ENCODE data around the gene ATPAF2.

ATPAF2 gene

DNA sequence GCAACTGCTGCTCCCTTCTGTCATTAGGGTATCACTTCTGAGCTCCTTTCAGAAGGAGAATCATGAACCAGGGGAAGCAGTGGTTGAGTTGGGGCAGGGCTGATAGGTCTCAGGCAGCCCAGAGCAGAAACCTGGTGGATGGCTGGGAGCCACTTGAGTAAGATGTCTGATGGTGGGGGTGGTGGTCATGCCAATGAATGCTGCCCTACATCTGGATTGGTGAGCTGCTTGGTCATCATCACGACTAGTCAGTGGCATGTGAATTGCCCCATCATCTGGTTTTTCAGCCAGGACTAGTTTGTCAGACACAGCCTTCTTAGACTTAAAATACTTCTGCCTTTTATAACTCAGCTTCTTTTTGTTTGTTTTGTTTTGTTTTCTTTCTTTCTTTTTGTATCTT lies 2.8 kb upstream of the ATPAF2 start:
- Histone ChIP-seq H3F3A (ENCODE audit: insufficient read depth) (peaks cover 8% of the 10 kb centered on the region; the same call in 1 of the 2 replicates), H2AFZ (ENCODE audit: low read depth, low read length, severe bottlenecking) (no peak overlapping the region), H3K9me3 (ENCODE audit: insufficient read depth, low read length) (no peaks in the 10 kb centered on the region), H3K27ac (ENCODE audit: low read depth, low read length) (no peak overlapping the region), H4K20me1 (ENCODE audit: low read depth, low read length) (no peaks in the 10 kb centered on the region), H3K4me3 (ENCODE audit: insufficient read depth, low read length, poor library complexity, severe bottlenecking) (no peak overlapping the region), H3K27me3 (ENCODE audit: low read length) (no peaks in the 10 kb centered on the region), H3K9me2 (replicated peaks; ENCODE audit: insufficient read depth, low read length) (no peaks in the 10 kb centered on the region), H3K4me2 (ENCODE audit: low read depth, low read length, poor library complexity, severe bottlenecking) (peak overlapping the region; percentile 73), H3K79me2 (ENCODE audit: insufficient read depth, low read length) (peaks cover 29% of the 10 kb centered on the region), H3K9ac (ENCODE audit: low read length) (no peak overlapping the region), H3K36me3 (ENCODE audit: low read length) (no peaks in the 10 kb centered on the region)
- TF ChIP-seq, protein P1, sequence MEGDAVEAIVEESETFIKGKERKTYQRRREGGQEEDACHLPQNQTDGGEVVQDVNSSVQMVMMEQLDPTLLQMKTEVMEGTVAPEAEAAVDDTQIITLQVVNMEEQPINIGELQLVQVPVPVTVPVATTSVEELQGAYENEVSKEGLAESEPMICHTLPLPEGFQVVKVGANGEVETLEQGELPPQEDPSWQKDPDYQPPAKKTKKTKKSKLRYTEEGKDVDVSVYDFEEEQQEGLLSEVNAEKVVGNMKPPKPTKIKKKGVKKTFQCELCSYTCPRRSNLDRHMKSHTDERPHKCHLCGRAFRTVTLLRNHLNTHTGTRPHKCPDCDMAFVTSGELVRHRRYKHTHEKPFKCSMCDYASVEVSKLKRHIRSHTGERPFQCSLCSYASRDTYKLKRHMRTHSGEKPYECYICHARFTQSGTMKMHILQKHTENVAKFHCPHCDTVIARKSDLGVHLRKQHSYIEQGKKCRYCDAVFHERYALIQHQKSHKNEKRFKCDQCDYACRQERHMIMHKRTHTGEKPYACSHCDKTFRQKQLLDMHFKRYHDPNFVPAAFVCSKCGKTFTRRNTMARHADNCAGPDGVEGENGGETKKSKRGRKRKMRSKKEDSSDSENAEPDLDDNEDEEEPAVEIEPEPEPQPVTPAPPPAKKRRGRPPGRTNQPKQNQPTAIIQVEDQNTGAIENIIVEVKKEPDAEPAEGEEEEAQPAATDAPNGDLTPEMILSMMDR (IDR thresholded peaks at IDR 0.05; ENCODE audit: insufficient read depth, low read length, poor library complexity, severe bottlenecking), result no peak
- no peak for TF ChIP-seq EZH2phosphoT487 (conservative IDR thresholded peaks at IDR 0.05; ENCODE audit: low read length)

GRCh38 chr17:18040261-18040858 lies 1.4 kb upstream of the ATPAF2 start:
- no peaks in the 10 kb centered on the region for H3K9me2 ChIP-seq (replicated peaks; ENCODE audit: insufficient read depth, low read length)
- H4K20me1 ChIP-seq (ENCODE audit: low read depth, low read length), result no peaks in the 10 kb centered on the region
- H3K4me3 ChIP-seq (ENCODE audit: insufficient read depth, low read length, poor library complexity, severe bottlenecking), result peak overlapping the region; percentile 89
- no peak overlapping the region for H3K27ac ChIP-seq (ENCODE audit: low read depth, low read length)
- peak overlapping the region; percentile 69 for H2AFZ ChIP-seq (ENCODE audit: low read depth, low read length, severe bottlenecking)
- no peaks in the 10 kb centered on the region for H3K36me3 ChIP-seq (ENCODE audit: low read length)
- H3F3A ChIP-seq (ENCODE audit: insufficient read depth), result peaks cover 8% of the 10 kb centered on the region; the same call in 1 of the 2 replicates
- TF ChIP-seq, protein P1 (IDR thresholded peaks at IDR 0.05; ENCODE audit: insufficient read depth, low read length, poor library complexity, severe bottlenecking), result no peak
- no peak for TF ChIP-seq EZH2phosphoT487 (conservative IDR thresholded peaks at IDR 0.05; ENCODE audit: low read length)
- peak overlapping the region; percentile 73 for H3K4me2 ChIP-seq (ENCODE audit: low read depth, low read length, poor library complexity, severe bottlenecking)
- H3K9ac ChIP-seq (ENCODE audit: low read length), result peak overlapping the region; percentile 72
- no peaks in the 10 kb centered on the region for H3K27me3 ChIP-seq (ENCODE audit: low read length)
- peaks cover 41% of the 10 kb centered on the region for H3K79me2 ChIP-seq (ENCODE audit: insufficient read depth, low read length)
- no peaks in the 10 kb centered on the region for H3K9me3 ChIP-seq (ENCODE audit: insufficient read depth, low read length)

DNA sequence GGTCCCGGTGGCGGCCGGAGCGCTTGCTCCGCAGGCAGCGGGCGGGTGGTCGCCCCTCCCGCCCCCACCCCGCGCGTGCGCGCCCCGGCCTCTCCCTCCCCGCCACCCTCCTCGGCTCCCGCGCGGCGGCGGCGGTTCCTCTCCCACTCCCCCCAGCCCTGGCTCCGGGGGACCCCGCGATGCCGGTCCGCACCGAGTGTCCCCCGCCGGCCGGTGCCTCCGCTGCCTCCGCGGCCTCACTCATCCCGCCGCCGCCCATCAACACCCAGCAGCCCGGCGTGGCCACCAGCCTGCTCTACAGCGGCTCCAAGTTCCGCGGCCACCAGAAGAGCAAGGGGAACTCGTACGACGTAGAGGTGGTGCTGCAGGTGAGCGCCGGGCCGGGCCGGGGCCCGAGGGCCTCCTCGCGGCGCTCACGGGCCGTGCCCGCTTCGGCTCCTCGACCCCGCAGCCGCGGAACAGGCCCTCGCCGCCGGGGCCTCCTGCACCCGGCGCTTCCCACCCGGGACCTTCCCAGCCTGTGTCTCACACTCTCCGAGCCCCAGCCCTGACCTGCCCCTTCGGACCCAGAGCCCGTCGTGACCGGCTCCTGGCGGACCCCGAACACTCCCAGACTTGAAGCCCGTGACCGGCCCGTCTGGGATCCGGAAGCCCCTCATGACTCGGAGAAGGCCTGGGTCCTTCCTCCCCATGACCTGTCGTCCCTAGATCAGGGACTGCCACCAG lies 730 bp upstream of the ATPAF2 start:
- H3K9me2 ChIP-seq (replicated peaks; ENCODE audit: insufficient read depth, low read length), result no peaks in the 10 kb centered on the region
- no peaks in the 10 kb centered on the region for H3K36me3 ChIP-seq (ENCODE audit: low read length)
- peak overlapping the region; percentile 72 for H3K9ac ChIP-seq (ENCODE audit: low read length)
- no peak for TF ChIP-seq EZH2phosphoT487 (conservative IDR thresholded peaks at IDR 0.05; ENCODE audit: low read length)
- TF ChIP-seq, protein P1 (IDR thresholded peaks at IDR 0.05; ENCODE audit: insufficient read depth, low read length, poor library complexity, severe bottlenecking), result no peak
- H3K27me3 ChIP-seq (ENCODE audit: low read length), result no peaks in the 10 kb centered on the region
- peaks cover 8% of the 10 kb centered on the region; the same call in 1 of the 2 replicates for H3F3A ChIP-seq (ENCODE audit: insufficient read depth)
- H3K4me3 ChIP-seq (ENCODE audit: insufficient read depth, low read length, poor library complexity, severe bottlenecking), result peak overlapping the region; percentile 89
- peak overlapping the region; percentile 73 for H3K4me2 ChIP-seq (ENCODE audit: low read depth, low read length, poor library complexity, severe bottlenecking)
- no peaks in the 10 kb centered on the region for H3K9me3 ChIP-seq (ENCODE audit: insufficient read depth, low read length)
- no peaks in the 10 kb centered on the region for H4K20me1 ChIP-seq (ENCODE audit: low read depth, low read length)
- H3K27ac ChIP-seq (ENCODE audit: low read depth, low read length), result no peak overlapping the region
- H2AFZ ChIP-seq (ENCODE audit: low read depth, low read length, severe bottlenecking), result peak overlapping the region; percentile 69
- H3K79me2 ChIP-seq (ENCODE audit: insufficient read depth, low read length), result peaks cover 47% of the 10 kb centered on the region
